Calu3 (cell line): ENCODE measurements around the gene SNX30. TPM values are rescaled to one million over a fixed set of nuclear protein-coding genes. Genes with fewer than 3 reads are reported as not detected.
A peak's percentile ranks its signal among the peaks of the same experiment; 100 is the strongest.

Experiments used
- BruUV-seq: library from RNA; stranded (reverse); fragments of 400-500 nt; replicated peaks from 2 replicates; lab custom pipeline; 2021; lab: Mats Ljungman, UMichigan
- CTCF ChIA-PET: fragments of 300-600 bp; sonication (Branson Sonifier 250); formaldehyde crosslinking; loops from one replicate; lab custom pipeline; 2022; ENCODE audit warnings: antibody characterized with exemption; lab: Charles Lee
- DNase-seq: peaks from one replicate; pipeline ENCODE4 v3.0.0; 2022
- H3K27ac Mint-ChIP-seq: one replicate; pipeline ENCODE4 v1.8.0; 2022; ENCODE audit warnings: mixed read lengths; ENCODE audit not compliant: unreplicated experiment
- H3K27me3 Mint-ChIP-seq: one replicate; pipeline ENCODE4 v1.8.0; 2022; ENCODE audit warnings: mixed read lengths; ENCODE audit not compliant: unreplicated experiment
- H3K36me3 Mint-ChIP-seq: one replicate; pipeline ENCODE4 v1.8.0; 2022; ENCODE audit warnings: mild to moderate bottlenecking, moderate library complexity, mixed read lengths; ENCODE audit not compliant: insufficient read depth, unreplicated experiment
- H3K4me1 Mint-ChIP-seq: one replicate; pipeline ENCODE4 v1.8.0; 2022; ENCODE audit warnings: mild to moderate bottlenecking, low read depth, mixed read lengths; ENCODE audit not compliant: unreplicated experiment
- H3K4me3 Mint-ChIP-seq: one replicate; pipeline ENCODE4 v1.8.0; 2022; ENCODE audit warnings: mild to moderate bottlenecking, low read depth, moderate library complexity, mixed read lengths; ENCODE audit not compliant: unreplicated experiment
- H3K9me3 Mint-ChIP-seq: one replicate; pipeline ENCODE4 v1.8.0; 2022; ENCODE audit warnings: low read depth, mixed read lengths; ENCODE audit not compliant: unreplicated experiment
- CTCF ChIP-seq: fragments of 200-600 bp; IDR thresholded peaks from one replicate; pipeline ENCODE4 v1.8.0; 2022; ENCODE audit warnings: antibody characterized with exemption; ENCODE audit not compliant: unreplicated experiment
- intact Hi-C: fragments of 100-400 bp; cut with micrococcal nuclease; formaldehyde crosslinking; loops from one replicate; pipeline ENCODE4 v1.10.0; 2022; ENCODE audit not compliant: unreplicated experiment
- total RNA-seq: library from RNA; stranded (reverse); gene quantifications from 2 replicates; pipeline ENCODE4 v1.2.3, GENCODE V29; 2022

The SNX30 gene
- total RNA-seq, 1 experiment from 2014 or later, result 8.7 TPM

DNA sequence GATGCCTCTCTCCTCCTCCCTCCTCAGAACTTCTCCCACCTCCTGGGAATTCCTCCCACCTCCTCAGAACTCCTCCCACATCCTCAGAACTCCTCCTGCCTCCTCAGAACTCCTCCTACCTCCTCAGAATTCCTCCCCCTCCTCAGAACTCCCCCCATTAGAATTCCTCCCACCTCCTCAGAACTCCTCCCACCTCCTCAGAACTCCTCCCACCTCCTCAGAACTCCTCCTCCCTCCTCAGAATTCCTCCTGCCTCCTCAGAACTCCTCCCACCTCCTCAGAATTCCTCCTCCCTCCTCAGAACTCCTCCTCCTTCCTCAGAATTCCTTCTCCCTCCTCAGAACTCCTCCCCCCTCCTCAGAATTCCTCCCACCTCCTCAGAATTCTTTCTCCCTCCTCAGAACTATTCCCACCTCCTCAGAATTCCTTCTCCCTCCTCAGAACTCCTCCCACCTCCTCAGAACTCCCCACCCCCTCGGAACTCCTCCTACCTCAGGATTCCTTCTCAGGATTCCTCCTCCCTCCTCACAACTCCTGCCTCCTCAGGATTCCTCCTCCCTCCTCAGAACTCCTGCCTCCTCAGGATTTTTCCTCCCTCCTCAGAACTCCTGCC, 116.2 kb downstream of the SNX30 start:
- no peak for TF ChIP-seq CTCF
- H3K9me3 Mint-ChIP-seq, result peaks cover 2% of the 10 kb centered on the region
- intact Hi-C loops, result no loop called here
- no peaks in the 10 kb centered on the region for H3K4me1 Mint-ChIP-seq
- no peak overlapping the region for H3K4me3 Mint-ChIP-seq
- no peak overlapping the region for H3K27ac Mint-ChIP-seq
- BruUV-seq, result no TSS peak
- CTCF ChIA-PET, result no interaction called here
- no peaks in the 10 kb centered on the region for H3K27me3 Mint-ChIP-seq
- no peak for DNase-seq
- H3K36me3 Mint-ChIP-seq, result no peaks in the 10 kb centered on the region

DNA sequence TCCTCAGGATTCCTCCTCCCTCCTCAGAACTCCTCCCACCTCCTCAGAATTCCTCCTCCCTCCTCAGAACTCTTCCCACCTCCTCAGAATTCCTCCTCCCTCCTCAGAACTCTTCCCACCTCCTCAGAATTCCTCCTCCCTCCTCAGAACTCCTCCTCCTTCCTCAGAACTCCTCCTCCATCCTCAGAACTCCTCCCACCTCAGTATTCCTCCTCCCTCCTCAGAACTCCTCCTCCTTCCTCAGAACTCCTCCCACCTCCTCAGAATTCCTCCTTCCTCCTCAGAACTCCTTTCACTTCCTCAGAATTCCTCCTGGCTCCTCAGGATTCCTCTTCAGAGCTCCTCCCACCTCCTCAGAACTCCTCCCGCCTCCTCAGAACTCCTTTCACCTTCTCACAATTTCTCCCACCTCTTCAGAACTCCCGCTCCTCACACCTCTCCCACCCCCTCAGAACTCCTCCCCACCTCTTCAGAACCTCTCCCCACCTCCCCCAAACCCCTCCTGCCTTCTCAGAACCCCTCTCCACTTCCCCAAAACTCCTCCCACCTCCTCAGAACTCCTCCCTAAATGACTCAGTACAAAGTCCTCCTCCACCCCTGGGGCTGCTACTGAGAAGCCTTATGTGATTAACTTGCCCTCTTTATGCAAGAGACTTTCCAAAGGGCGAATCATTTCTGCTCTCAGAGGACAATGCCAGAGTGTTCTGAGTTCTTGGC, 116.9 kb downstream of the SNX30 start:
- no peaks in the 10 kb centered on the region for H3K4me1 Mint-ChIP-seq
- H3K36me3 Mint-ChIP-seq, result no peaks in the 10 kb centered on the region
- H3K27ac Mint-ChIP-seq, result peak overlapping the region; percentile 36
- CTCF ChIA-PET, result no interaction called here
- H3K4me3 Mint-ChIP-seq, result no peak overlapping the region
- no peaks in the 10 kb centered on the region for H3K27me3 Mint-ChIP-seq
- BruUV-seq, result no TSS peak
- intact Hi-C loops, result no loop called here
- TF ChIP-seq CTCF, result no peak
- no peak for DNase-seq
- peaks cover 2% of the 10 kb centered on the region for H3K9me3 Mint-ChIP-seq

GRCh38 chr9:112868461-112868860, 117.9 kb downstream of the SNX30 start:
- peaks cover 2% of the 10 kb centered on the region for H3K9me3 Mint-ChIP-seq
- H3K4me1 Mint-ChIP-seq, result no peaks in the 10 kb centered on the region
- no peaks in the 10 kb centered on the region for H3K27me3 Mint-ChIP-seq
- H3K4me3 Mint-ChIP-seq, result no peak overlapping the region
- DNase-seq, result no peak
- TF ChIP-seq CTCF, result no peak
- CTCF ChIA-PET, result no interaction called here
- no TSS peak for BruUV-seq
- no peak overlapping the region for H3K27ac Mint-ChIP-seq
- intact Hi-C loops, result no loop called here
- no peaks in the 10 kb centered on the region for H3K36me3 Mint-ChIP-seq

- no peaks in the 10 kb centered on the region for H3K27me3 Mint-ChIP-seq
- H3K4me1 Mint-ChIP-seq, result no peaks in the 10 kb centered on the region
- intact Hi-C loops, result no loop called here
- BruUV-seq, result no TSS peak
- peaks cover 2% of the 10 kb centered on the region for H3K9me3 Mint-ChIP-seq
- CTCF ChIA-PET, result interaction anchor here (0.6 kb wide), 1 partner anchor 8 kb away, joined by 3 read pairs; no protein-coding TSS in a partner anchor
- H3K27ac Mint-ChIP-seq, result no peak overlapping the region
- no peak for TF ChIP-seq CTCF
- no peaks in the 10 kb centered on the region for H3K36me3 Mint-ChIP-seq
- DNase-seq, result no peak
- H3K4me3 Mint-ChIP-seq, result no peak overlapping the region
Observed at GRCh38 chr9:112869041-112869529, 118.5 kb downstream of the SNX30 start.
